Measurements from ENCODE around the gene ASTN2. TPM values are rescaled to one million over a fixed set of nuclear protein-coding genes. Genes with fewer than 3 reads are reported as not detected.

ASTN2 gene
- total RNA-seq, 1 donor from 2014 or later = 2.3 TPM

GRCh38 chr9:116683535-116683934, 731.3 kb downstream of the ASTN2 start:
- Histone ChIP-seq H3K27ac (no peak overlapping the region), H3K4me1 (peaks cover 0 to 12% of the 10 kb centered on the region in 2 donors), H3K9me3 (no peaks in the 10 kb centered on the region), H3K36me3 (no peaks in the 10 kb centered on the region), H3K4me3 (no peak overlapping the region), H3K27me3 (no peaks in the 10 kb centered on the region)
- no peak for DNase-seq (ENCODE audit: low spot score in 2 of 2)
- intact Hi-C loops (cut with DNase I) = no loop called here
- TF ChIP-seq CTCF (IDR thresholded peaks at IDR 0.05) = no peak

DNA sequence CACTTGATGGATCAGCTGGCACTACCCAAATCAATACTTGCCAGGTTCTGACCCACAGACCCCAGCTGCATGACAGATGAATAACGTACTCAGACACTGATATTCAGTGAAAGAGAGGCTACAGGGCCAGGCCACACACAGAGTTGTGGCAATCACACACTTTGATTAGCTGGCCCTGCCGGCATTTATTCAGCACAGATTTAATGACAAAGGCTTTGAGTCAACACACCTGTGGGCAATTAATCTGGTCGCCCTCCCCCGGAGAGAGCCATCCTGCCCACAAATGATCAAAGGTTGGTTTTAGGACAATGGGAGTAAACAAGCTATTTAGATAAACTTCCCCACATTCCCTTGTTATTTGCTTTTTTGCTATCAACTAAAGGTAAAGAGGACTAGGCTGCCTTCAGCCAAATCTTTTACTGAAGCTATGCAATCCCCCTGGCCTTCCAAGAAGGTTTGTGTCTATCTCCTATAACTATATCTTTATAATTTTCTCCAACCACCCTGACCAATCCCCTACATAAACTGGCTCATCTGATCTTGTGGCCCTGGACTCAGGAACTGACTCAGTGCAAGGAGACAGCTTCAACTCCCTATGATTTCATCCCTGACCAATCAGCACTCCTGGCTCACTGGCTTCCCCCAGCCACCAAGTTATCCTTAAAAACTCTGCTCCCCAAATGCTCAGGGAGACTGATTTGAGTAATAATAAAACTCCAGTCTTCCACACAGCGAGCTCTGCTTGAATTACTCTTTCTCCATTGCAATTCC, 740.5 kb downstream of the ASTN2 start:
- no peak for DNase-seq (ENCODE audit: low spot score in 2 of 2)
- no peaks in the 10 kb centered on the region for H3K36me3 ChIP-seq
- H3K9me3 ChIP-seq = no peaks in the 10 kb centered on the region
- no peaks in the 10 kb centered on the region for H3K4me1 ChIP-seq
- H3K4me3 ChIP-seq = no peak overlapping the region
- H3K27ac ChIP-seq = no peak overlapping the region
- TF ChIP-seq CTCF (IDR thresholded peaks at IDR 0.05) = no peak
- no peaks in the 10 kb centered on the region for H3K27me3 ChIP-seq
- intact Hi-C loops (cut with DNase I) = no loop called here

DNA sequence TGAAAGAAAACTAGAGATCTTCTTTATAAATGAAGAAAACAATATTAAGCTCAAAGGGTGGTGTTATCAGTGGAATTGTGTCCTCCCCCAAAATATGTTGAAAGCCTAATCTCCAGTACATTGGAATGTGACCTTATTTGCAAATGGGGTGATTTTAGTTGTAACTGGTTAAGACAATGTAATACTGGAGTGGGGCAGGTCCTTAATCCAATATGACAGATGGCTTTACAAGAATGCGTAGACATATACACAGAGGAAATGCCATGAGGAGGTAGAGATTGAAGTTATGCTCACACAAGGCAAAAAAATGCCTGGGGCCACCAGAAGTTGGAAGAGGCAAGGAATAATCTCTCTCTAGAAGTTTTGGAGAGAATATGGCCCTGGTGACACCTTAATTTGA, 741.5 kb downstream of the ASTN2 start:
- no peak for TF ChIP-seq CTCF (IDR thresholded peaks at IDR 0.05)
- intact Hi-C loops (cut with DNase I) = no loop called here
- H3K4me3 ChIP-seq = no peak overlapping the region
- DNase-seq (ENCODE audit: low spot score in 2 of 2) = no peak
- H3K4me1 ChIP-seq = no peaks in the 10 kb centered on the region
- no peaks in the 10 kb centered on the region for H3K27me3 ChIP-seq
- H3K27ac ChIP-seq = no peak overlapping the region
- no peaks in the 10 kb centered on the region for H3K36me3 ChIP-seq
- H3K9me3 ChIP-seq = no peaks in the 10 kb centered on the region

GRCh38 chr9:116671605-116672004, 743.3 kb downstream of the ASTN2 start:
- no peak for TF ChIP-seq CTCF (IDR thresholded peaks at IDR 0.05)
- H3K27me3 ChIP-seq = no peaks in the 10 kb centered on the region
- no peaks in the 10 kb centered on the region for H3K9me3 ChIP-seq

GRCh38 chr9:116668970-116669695, 745.7 kb downstream of the ASTN2 start:
- Histone ChIP-seq H3K4me3 (no peak overlapping the region), H3K36me3 (no peaks in the 10 kb centered on the region), H3K27me3 (no peaks in the 10 kb centered on the region), H3K9me3 (no peaks in the 10 kb centered on the region), H3K4me1 (no peaks in the 10 kb centered on the region), H3K27ac (no peak overlapping the region)
- no peak for DNase-seq (ENCODE audit: low spot score in 2 of 2)
- intact Hi-C loops (cut with DNase I) = no loop called here
- no peak for TF ChIP-seq CTCF (IDR thresholded peaks at IDR 0.05)

More at GRCh38 chr9:116671605-116672004, 743.3 kb downstream of the ASTN2 start:
- Histone ChIP-seq H3K4me1 (no peaks in the 10 kb centered on the region), H3K36me3 (no peaks in the 10 kb centered on the region), H3K4me3 (no peak overlapping the region), H3K27ac (no peak overlapping the region)
- intact Hi-C loops (cut with DNase I) = no loop called here
- DNase-seq (ENCODE audit: low spot score in 2 of 2) = no peak

Measured in ascending aorta (tissue), 2 donors.